OCI-LY1 (cell line): ENCODE results near the gene IDI1.

Source experiments
- H2AFZ ChIP-seq: fragments of 200-600 bp; sonication (generic), shearing (Covaris generic); 2 replicates; pipeline ENCODE4 v1.6.0; 2014; ENCODE audit warnings: antibody characterized with exemption, mild to moderate bottlenecking, low read length
- H3F3A ChIP-seq: fragments of 200-600 bp; sonication (generic), shearing (Covaris generic); 2 replicates; pipeline ENCODE4 v1.6.0; 2014; ENCODE audit warnings: mild to moderate bottlenecking, antibody characterized with exemption, low read length, moderate library complexity; ENCODE audit not compliant: insufficient read depth
- H3K27ac ChIP-seq: fragments of 200-600 bp; sonication (generic); 2 replicates; pipeline ENCODE4 v1.5.1; 2014; ENCODE audit warnings: low read length, mixed run types, mild to moderate bottlenecking, low read depth; ENCODE audit not compliant: poor library complexity, severe bottlenecking
- H3K27me3 ChIP-seq: fragments of 200-600 bp; sonication (generic); 2 replicates; pipeline ENCODE4 v1.6.0; 2014; ENCODE audit warnings: antibody characterized with exemption, mild to moderate bottlenecking, low read length, moderate library complexity; ENCODE audit not compliant: insufficient read depth
- H3K36me3 ChIP-seq: fragments of 200-600 bp; sonication (generic); 2 replicates; pipeline ENCODE4 v1.6.1; 2014; ENCODE audit warnings: mild to moderate bottlenecking, antibody characterized with exemption, low read length, moderate library complexity, mixed read lengths; ENCODE audit not compliant: insufficient read depth
- H3K4me1 ChIP-seq: fragments of 200-600 bp; sonication (generic); 2 replicates; pipeline ENCODE4 v1.5.1; 2014; ENCODE audit warnings: mild to moderate bottlenecking, low read length, moderate library complexity; ENCODE audit not compliant: insufficient read depth, severe bottlenecking
- H3K4me2 ChIP-seq: fragments of 200-600 bp; sonication (generic), shearing (Covaris generic); 2 replicates; pipeline ENCODE4 v1.6.1; 2014; ENCODE audit warnings: low read length
- H3K4me3 ChIP-seq: fragments of 200-600 bp; sonication (generic); 2 replicates; pipeline ENCODE4 v1.5.1; 2014; ENCODE audit warnings: low read length, low read depth, mild to moderate bottlenecking, mixed read lengths; ENCODE audit not compliant: poor library complexity, severe bottlenecking
- H3K79me2 ChIP-seq: fragments of 200-600 bp; shearing (Covaris generic); 2 replicates; pipeline ENCODE4 v1.6.1; 2016; ENCODE audit warnings: mixed run types, low read length, mixed read lengths; ENCODE audit not compliant: insufficient read depth
- H3K9ac ChIP-seq: fragments of 200-600 bp; sonication (generic), shearing (Covaris generic); 2 replicates; pipeline ENCODE4 v1.6.1; 2014; ENCODE audit warnings: mild to moderate bottlenecking, low read length, mixed read lengths
- H3K9me2 ChIP-seq: fragments of 200-600 bp; sonication (generic), shearing (Covaris generic); 2 replicates; pipeline ENCODE4 v1.6.1; 2014; ENCODE audit warnings: low read depth, mild to moderate bottlenecking, low read length, mixed read lengths
- H3K9me3 ChIP-seq: fragments of 200-600 bp; shearing (Covaris generic); 2 replicates; pipeline ENCODE4 v1.6.1; 2014; ENCODE audit warnings: low read length, mixed read lengths
- H4K20me1 ChIP-seq: fragments of 200-600 bp; sonication (generic), shearing (Covaris generic); 2 replicates; pipeline ENCODE4 v1.6.0; 2016; ENCODE audit warnings: mild to moderate bottlenecking, low read length; ENCODE audit not compliant: insufficient read depth
- EZH2 ChIP-seq: fragments of 200-600 bp; sonication (generic), shearing (Covaris generic); IDR thresholded peaks from 2 replicates; pipeline ENCODE4 v1.8.0; 2017; ENCODE audit warnings: borderline replicate concordance, mixed run types, mild to moderate bottlenecking, antibody characterized with exemption, low read length, moderate library complexity, mixed read lengths
- TF ChIP-seq, protein P1 (sequence below): fragments of 200-600 bp; sonication (generic), shearing (Covaris generic); IDR thresholded peaks from 2 replicates; pipeline ENCODE4 v1.5.1; 2017; ENCODE audit warnings: mild to moderate bottlenecking, antibody characterized with exemption, low read length, moderate library complexity, mixed read lengths

Gene IDI1

DNA sequence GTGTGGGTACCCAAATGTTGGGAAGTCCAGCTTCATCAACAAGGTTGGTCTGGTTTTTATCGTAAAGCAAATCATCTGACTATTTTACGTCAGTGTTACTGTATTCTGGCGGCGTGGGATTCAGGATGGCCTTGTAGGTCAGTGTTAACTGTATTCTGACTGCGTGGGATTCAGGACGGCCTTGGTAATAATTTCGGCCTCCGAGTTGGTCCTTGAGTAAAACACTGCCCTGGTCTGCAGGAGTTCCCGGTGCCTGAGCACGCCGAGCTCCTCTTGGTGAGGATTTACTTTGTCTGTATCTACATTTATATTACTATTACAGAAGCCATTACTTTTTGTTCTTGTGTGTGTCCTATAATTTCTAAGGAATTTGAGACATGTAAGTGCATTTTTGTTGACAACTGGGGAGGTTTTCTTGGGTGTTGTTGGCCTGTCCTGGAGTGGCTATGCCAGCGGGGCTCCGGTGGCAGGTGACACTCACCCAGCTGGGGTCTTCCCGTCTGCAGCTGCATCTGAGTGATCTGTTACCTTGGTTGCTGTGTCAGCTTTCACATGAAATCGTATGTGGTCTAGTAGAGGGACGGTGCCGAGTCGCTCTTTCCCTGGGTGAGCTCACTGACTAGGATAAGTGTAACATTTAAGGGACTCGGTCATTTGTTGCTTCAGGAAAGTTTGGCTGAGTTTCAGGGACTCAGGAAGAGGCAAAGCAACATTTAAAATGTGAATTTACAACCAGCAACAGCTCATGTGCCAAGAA, 51.5 kb downstream of the IDI1 start:
- Histone ChIP-seq H4K20me1 (no peaks in the 10 kb centered on the region), H3K9ac (no peak overlapping the region), H3F3A (no peaks in the 10 kb centered on the region), H3K27ac (no peak overlapping the region), H3K9me3 (0 out of 2 replicates have a peak, but pooled peaks cover 3% of the 10 kb centered on the region), H3K4me2 (no peak overlapping the region), H3K4me3 (no peak overlapping the region), H3K79me2 (peaks cover 8% of the 10 kb centered on the region), H3K4me1 (no peaks in the 10 kb centered on the region), H3K9me2 (no peaks in the 10 kb centered on the region), H3K36me3 (peaks cover 99% of the 10 kb centered on the region), H3K27me3 (no peaks in the 10 kb centered on the region), H2AFZ (no peak overlapping the region)
- TF ChIP-seq EZH2: no peak
- TF ChIP-seq, protein P1, sequence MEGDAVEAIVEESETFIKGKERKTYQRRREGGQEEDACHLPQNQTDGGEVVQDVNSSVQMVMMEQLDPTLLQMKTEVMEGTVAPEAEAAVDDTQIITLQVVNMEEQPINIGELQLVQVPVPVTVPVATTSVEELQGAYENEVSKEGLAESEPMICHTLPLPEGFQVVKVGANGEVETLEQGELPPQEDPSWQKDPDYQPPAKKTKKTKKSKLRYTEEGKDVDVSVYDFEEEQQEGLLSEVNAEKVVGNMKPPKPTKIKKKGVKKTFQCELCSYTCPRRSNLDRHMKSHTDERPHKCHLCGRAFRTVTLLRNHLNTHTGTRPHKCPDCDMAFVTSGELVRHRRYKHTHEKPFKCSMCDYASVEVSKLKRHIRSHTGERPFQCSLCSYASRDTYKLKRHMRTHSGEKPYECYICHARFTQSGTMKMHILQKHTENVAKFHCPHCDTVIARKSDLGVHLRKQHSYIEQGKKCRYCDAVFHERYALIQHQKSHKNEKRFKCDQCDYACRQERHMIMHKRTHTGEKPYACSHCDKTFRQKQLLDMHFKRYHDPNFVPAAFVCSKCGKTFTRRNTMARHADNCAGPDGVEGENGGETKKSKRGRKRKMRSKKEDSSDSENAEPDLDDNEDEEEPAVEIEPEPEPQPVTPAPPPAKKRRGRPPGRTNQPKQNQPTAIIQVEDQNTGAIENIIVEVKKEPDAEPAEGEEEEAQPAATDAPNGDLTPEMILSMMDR: no peak

DNA sequence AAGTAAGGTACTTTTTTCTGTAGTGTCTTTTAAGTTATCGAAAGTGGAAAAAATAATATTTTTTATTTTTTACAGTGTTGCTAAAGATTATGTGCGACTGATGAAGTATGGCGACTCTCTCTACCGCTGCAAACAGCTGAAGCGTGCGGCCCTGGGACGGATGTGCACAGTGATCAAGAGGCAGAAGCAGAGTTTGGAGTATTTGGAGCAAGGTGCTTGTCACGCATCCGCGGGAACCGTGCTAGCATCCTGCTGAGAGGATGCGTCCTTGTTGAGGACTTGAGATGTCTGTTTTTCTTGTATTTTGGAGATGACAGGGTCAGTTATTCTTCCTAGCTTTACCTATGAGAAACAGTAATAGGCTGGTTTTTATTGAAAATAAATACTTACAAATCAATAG, 52.9 kb downstream of the IDI1 start:
- H3K9me2 ChIP-seq: no peaks in the 10 kb centered on the region
- no peak overlapping the region for H3K4me2 ChIP-seq
- no peak overlapping the region for H3K9ac ChIP-seq
- no peaks in the 10 kb centered on the region for H3K27me3 ChIP-seq
- no peaks in the 10 kb centered on the region for H3F3A ChIP-seq
- no peaks in the 10 kb centered on the region for H4K20me1 ChIP-seq
- H3K4me1 ChIP-seq: peaks cover 2% of the 10 kb centered on the region
- H3K27ac ChIP-seq: no peak overlapping the region
- peaks cover 93% of the 10 kb centered on the region for H3K36me3 ChIP-seq
- peaks cover 19% of the 10 kb centered on the region for H3K79me2 ChIP-seq
- no peak overlapping the region for H2AFZ ChIP-seq
- no peak for TF ChIP-seq EZH2
- TF ChIP-seq, protein P1: no peak
- H3K9me3 ChIP-seq: no peaks in the 10 kb centered on the region
- no peak overlapping the region for H3K4me3 ChIP-seq

DNA sequence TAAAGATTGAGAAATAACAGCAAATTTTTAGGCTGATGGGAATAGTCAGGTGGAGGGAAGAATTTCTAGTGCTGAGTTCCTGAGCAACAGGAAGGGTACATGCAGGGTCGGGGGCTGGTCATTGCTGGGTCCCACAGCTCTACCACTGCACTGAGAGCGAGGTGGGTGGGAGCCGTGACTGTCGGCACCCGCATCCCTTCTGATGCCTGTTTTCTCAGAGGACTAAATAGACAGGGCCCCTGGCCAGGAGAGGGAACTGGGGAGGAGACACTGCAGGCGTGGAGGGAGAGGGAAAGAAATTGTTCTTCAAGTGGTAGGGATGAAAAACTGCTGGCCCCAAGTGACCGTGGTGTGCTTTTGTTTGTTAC, 53.4 kb downstream of the IDI1 start:
- peaks cover 7% of the 10 kb centered on the region for H3K4me1 ChIP-seq
- no peaks in the 10 kb centered on the region for H3K9me2 ChIP-seq
- no peaks in the 10 kb centered on the region for H3F3A ChIP-seq
- H3K4me3 ChIP-seq: no peak overlapping the region
- no peaks in the 10 kb centered on the region for H3K27me3 ChIP-seq
- H3K27ac ChIP-seq: no peak overlapping the region
- H3K36me3 ChIP-seq: peaks cover 93% of the 10 kb centered on the region
- H3K9ac ChIP-seq: no peak overlapping the region
- no peak overlapping the region for H3K4me2 ChIP-seq
- H3K9me3 ChIP-seq: no peaks in the 10 kb centered on the region
- H2AFZ ChIP-seq: no peak overlapping the region
- TF ChIP-seq, protein P1: no peak
- no peak for TF ChIP-seq EZH2
- H3K79me2 ChIP-seq: peaks cover 24% of the 10 kb centered on the region
- H4K20me1 ChIP-seq: no peaks in the 10 kb centered on the region
